Natural killer cell (primary cell): ENCODE measurements around the gene EVI2B. TPM values are rescaled to one million over a fixed set of nuclear protein-coding genes. Genes with fewer than 3 reads are reported as not detected.

Source experiments
- ATAC-seq, 3 donors: fragments of 150-1000 bp in 2 of 3; fragments of 200-7000 bp in 1 of 3; cut with Tn5 transposase; 1 replicate in 1 of 3; 2 replicates in 2 of 3; pipeline ENCODE4 v1.10.0; 2021; ENCODE audit warnings: mild to moderate bottlenecking in 2 of 3, moderate library complexity in 2 of 3
- DNase-seq, 2 donors: peaks; one replicate each; pipeline versions ENCODE4 v3.0.0 to v3.0.0-alpha.2; 2013 to 2021; ENCODE audit warnings: mixed read lengths in 1 of 2
- H3K27ac ChIP-seq: one replicate; pipeline ENCODE4 v1.5.1; 2013; ENCODE audit warnings: mild to moderate bottlenecking, low read length
- H3K27me3 ChIP-seq: one replicate; pipeline ENCODE4 v1.6.1; 2013; ENCODE audit warnings: low read length; ENCODE audit not compliant: control insufficient read depth, insufficient read depth
- H3K36me3 ChIP-seq: one replicate; pipeline ENCODE4 v1.6.1; 2013; ENCODE audit warnings: low read length; ENCODE audit not compliant: control insufficient read depth, insufficient read depth
- H3K4me1 ChIP-seq: one replicate; pipeline ENCODE4 v1.6.1; 2013; ENCODE audit warnings: low read length; ENCODE audit not compliant: control insufficient read depth, insufficient read depth
- H3K4me3 ChIP-seq: one replicate; pipeline ENCODE4 v1.5.1; 2013; ENCODE audit warnings: low read length
- H3K9me3 ChIP-seq: one replicate; pipeline ENCODE4 v1.6.1; 2013; ENCODE audit warnings: low read length; ENCODE audit not compliant: control insufficient read depth, insufficient read depth
- H3K27ac Mint-ChIP-seq, 2 donors: one replicate each; pipeline ENCODE4 v1.8.0; 2022; ENCODE audit warnings: mild to moderate bottlenecking in 2 of 2, mixed read lengths in 2 of 2, moderate library complexity in 1 of 2
- H3K27me3 Mint-ChIP-seq, 2 donors: one replicate each; pipeline ENCODE4 v1.8.0; 2022; ENCODE audit warnings: low read depth in 2 of 2, mixed read lengths in 2 of 2
- H3K36me3 Mint-ChIP-seq: one replicate; pipeline ENCODE4 v1.8.0; 2022; ENCODE audit warnings: mixed read lengths
- H3K4me1 Mint-ChIP-seq, 2 donors: one replicate each; pipeline ENCODE4 v1.8.0; 2022; ENCODE audit warnings: mixed read lengths in 2 of 2
- H3K4me3 Mint-ChIP-seq: one replicate; pipeline ENCODE4 v1.8.0; 2022; ENCODE audit warnings: mild to moderate bottlenecking, moderate library complexity, mixed read lengths
- H3K9me3 Mint-ChIP-seq, 2 donors: one replicate each; pipeline ENCODE4 v1.8.0; 2022; ENCODE audit warnings: mixed read lengths in 2 of 2
- WGBS: methylation state at CpG from one replicate; pipeline ENCODE4 v1.1.7; 2013; ENCODE audit warnings: missing lambda C conversion rate; ENCODE audit not compliant: insufficient coverage; 5-methylcytosine and 5-hydroxymethylcytosine counted together
- intact Hi-C: fragments of 100-400 bp; cut with micrococcal nuclease; formaldehyde crosslinking; loops from one replicate; pipeline ENCODE4 v1.14.2; 2022
- total RNA-seq, 4 donors: library from RNA; stranded (reverse); fragments of 120-200 nt in 1 of 4; gene quantifications; one replicate each; pipeline versions ENCODE4 v1.2.3 to v1.2.4, GENCODE V29; 2013 to 2022
- TF ChIP-seq, protein P1 (sequence below): fragments of 200-600 bp; IDR thresholded peaks from one replicate; pipeline ENCODE4 v1.8.0; 2022; ENCODE audit warnings: antibody characterized with exemption

EVI2B gene
- total RNA-seq, 3 donors from 2014 or later (not counting 1 experiment from before 2014, with no cell fraction given), result 89.6 to 103 (median 98.9) TPM

DNA sequence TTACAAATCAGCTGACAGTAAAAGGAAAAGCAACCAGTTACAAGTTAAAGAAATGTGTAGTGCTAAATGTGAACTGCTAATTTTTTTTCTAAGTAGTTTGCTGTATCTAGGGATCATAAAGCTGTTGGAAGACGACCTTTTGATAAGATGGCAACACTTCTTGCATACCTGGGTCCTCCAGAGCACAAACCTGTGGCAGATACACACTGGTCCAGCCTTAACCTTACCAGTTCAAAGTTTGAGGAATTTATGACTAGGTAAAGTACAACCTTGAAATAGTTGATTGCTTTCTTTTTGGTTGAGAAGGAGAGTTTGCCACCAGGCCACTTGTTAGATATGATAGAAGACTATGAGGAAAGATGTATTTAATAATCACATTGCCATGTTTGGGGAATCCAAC is 52.3 kb downstream of the EVI2B start:
- Histone ChIP-seq H3K9me3 (no peaks in the 10 kb centered on the region), H3K27ac (no peak overlapping the region), H3K4me1 (no peaks in the 10 kb centered on the region), H3K27me3 (no peaks in the 10 kb centered on the region), H3K4me3 (no peak overlapping the region), H3K36me3 (peaks cover 20% of the 10 kb centered on the region)
- Mint-ChIP-seq H3K27ac (no peak overlapping the region), H3K4me1 (no peaks in the 10 kb centered on the region), H3K4me3 (no peak overlapping the region), H3K36me3 (peaks cover 18% of the 10 kb centered on the region), H3K27me3 (no peaks in the 10 kb centered on the region), H3K9me3 (no peaks in the 10 kb centered on the region)
- no peak for ATAC-seq
- 100% methylated on average over 1 of the region's 1 CpG for WGBS
- intact Hi-C loops, result no loop called here
- TF ChIP-seq, protein P1, sequence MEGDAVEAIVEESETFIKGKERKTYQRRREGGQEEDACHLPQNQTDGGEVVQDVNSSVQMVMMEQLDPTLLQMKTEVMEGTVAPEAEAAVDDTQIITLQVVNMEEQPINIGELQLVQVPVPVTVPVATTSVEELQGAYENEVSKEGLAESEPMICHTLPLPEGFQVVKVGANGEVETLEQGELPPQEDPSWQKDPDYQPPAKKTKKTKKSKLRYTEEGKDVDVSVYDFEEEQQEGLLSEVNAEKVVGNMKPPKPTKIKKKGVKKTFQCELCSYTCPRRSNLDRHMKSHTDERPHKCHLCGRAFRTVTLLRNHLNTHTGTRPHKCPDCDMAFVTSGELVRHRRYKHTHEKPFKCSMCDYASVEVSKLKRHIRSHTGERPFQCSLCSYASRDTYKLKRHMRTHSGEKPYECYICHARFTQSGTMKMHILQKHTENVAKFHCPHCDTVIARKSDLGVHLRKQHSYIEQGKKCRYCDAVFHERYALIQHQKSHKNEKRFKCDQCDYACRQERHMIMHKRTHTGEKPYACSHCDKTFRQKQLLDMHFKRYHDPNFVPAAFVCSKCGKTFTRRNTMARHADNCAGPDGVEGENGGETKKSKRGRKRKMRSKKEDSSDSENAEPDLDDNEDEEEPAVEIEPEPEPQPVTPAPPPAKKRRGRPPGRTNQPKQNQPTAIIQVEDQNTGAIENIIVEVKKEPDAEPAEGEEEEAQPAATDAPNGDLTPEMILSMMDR, result no peak
- DNase-seq, result no peak

DNA sequence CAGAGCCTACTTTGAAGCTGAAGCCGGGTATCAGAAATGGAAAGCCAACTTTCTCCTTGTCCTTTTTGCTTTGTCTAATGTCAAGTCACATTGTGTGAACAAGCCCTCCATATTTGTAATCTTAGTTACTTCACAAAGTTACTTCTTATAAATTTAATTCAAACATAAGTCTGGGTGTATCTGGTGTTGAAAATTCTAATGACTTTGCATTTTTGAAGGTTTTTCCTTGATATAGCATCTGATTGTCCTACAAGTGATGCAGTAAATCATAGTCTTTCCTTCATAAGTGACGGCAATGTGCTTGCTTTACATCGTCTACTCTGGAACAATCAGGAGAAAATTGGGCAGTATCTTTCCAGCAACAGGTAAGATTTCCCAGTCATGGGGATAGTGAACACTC is 53.7 kb downstream of the EVI2B start:
- H3K4me1 Mint-ChIP-seq, result no peaks in the 10 kb centered on the region
- DNase-seq (no peak), ATAC-seq (no peak)
- H3K36me3 ChIP-seq, result peaks cover 17% of the 10 kb centered on the region
- H3K27ac ChIP-seq, result no peak overlapping the region
- H3K4me3 Mint-ChIP-seq, result no peak overlapping the region
- H3K27ac Mint-ChIP-seq, result no peak overlapping the region
- no peak overlapping the region for H3K4me3 ChIP-seq
- no peaks in the 10 kb centered on the region for H3K9me3 Mint-ChIP-seq
- no peaks in the 10 kb centered on the region for H3K27me3 ChIP-seq
- H3K36me3 Mint-ChIP-seq, result peaks cover 8% of the 10 kb centered on the region
- H3K27me3 Mint-ChIP-seq, result no peaks in the 10 kb centered on the region
- H3K4me1 ChIP-seq, result no peaks in the 10 kb centered on the region
- H3K9me3 ChIP-seq, result no peaks in the 10 kb centered on the region
- intact Hi-C loops, result no loop called here
- 100% methylated on average over 3 of the region's 3 CpGs for WGBS
- TF ChIP-seq, protein P1, result no peak

DNA sequence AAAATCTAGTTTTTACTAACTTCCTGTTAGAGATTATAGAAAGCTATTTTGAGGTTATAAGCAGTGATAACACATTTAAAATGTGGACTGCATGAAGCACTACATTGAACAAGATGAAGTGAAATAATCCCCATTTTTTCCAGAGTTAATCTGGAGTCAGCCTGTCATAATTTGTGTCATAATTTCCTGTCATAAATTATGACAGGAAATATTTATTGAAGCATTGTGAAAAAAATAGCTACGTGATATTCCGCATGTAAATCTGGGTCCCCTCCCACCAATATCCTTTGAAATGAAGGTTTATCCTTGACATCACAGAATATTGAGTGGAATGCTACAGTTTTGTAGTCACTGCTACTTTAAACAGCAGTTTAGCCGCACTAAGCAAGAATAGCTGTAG is 56.9 kb downstream of the EVI2B start:
- TF ChIP-seq, protein P1, result no peak
- H3K9me3 ChIP-seq, result no peaks in the 10 kb centered on the region
- Mint-ChIP-seq H3K4me3 (no peak overlapping the region), H3K36me3 (peaks cover 8% of the 10 kb centered on the region), H3K4me1 (no peaks in the 10 kb centered on the region), H3K9me3 (no peaks in the 10 kb centered on the region), H3K27ac (no peak overlapping the region), H3K27me3 (no peaks in the 10 kb centered on the region)
- WGBS, result no CpG with 5 or more reads among the region's 3 CpGs
- H3K27ac ChIP-seq, result no peak overlapping the region
- no peaks in the 10 kb centered on the region for H3K27me3 ChIP-seq
- DNase-seq, result no peak
- no peaks in the 10 kb centered on the region for H3K4me1 ChIP-seq
- H3K4me3 ChIP-seq, result no peak overlapping the region
- H3K36me3 ChIP-seq, result peaks cover 17% of the 10 kb centered on the region
- intact Hi-C loops, result no loop called here
- ATAC-seq, result no peak

- H3K36me3 ChIP-seq, result peaks cover 5% of the 10 kb centered on the region
- Mint-ChIP-seq H3K4me1 (peaks cover 7 to 9% of the 10 kb centered on the region in 2 donors), H3K36me3 (no peaks in the 10 kb centered on the region), H3K27me3 (no peaks in the 10 kb centered on the region), H3K4me3 (no peak overlapping the region), H3K9me3 (no peaks in the 10 kb centered on the region), H3K27ac (no peak overlapping the region)
- ATAC-seq (no peak), DNase-seq (no peak)
- no CpG with 5 or more reads among the region's 2 CpGs for WGBS
- TF ChIP-seq, protein P1, result no peak
- no peaks in the 10 kb centered on the region for H3K9me3 ChIP-seq
- H3K27me3 ChIP-seq, result no peaks in the 10 kb centered on the region
- no peaks in the 10 kb centered on the region for H3K4me1 ChIP-seq
- no peak overlapping the region for H3K27ac ChIP-seq
- intact Hi-C loops, result no loop called here
- no peak overlapping the region for H3K4me3 ChIP-seq
Measured at GRCh38 chr17:31254654-31255053, 59.2 kb downstream of the EVI2B start.
